NCI-H526 (cell line): ENCODE data around the gene ZCCHC2.

Source experiments
- DNase-seq, 2 experiments: peaks; one replicate each; lab custom pipeline; 2025; lab: John Stamatoyannopoulos, UW

Gene ZCCHC2

GRCh38 chr18:62610351-62610700 is 87.5 kb downstream of the ZCCHC2 start:
- DNase-seq: no peak

- DNase-seq: peak in 1 of 2 experiments; percentile 14
Measured at GRCh38 chr18:62610701-62611411, 88.0 kb downstream of the ZCCHC2 start.

GRCh38 chr18:62611453-62612288 is 88.8 kb downstream of the ZCCHC2 start:
- DNase-seq: no peak

GRCh38 chr18:62612289-62612645 is 89.4 kb downstream of the ZCCHC2 start:
- no peak for DNase-seq

- DNase-seq: no peak
Measured at GRCh38 chr18:62612776-62613175, 90.0 kb downstream of the ZCCHC2 start.

GRCh38 chr18:62614494-62614893 is 91.7 kb downstream of the ZCCHC2 start:
- DNase-seq: no peak

- DNase-seq: no peak
Measured at GRCh38 chr18:62616331-62616805, 93.5 kb downstream of the ZCCHC2 start.

- DNase-seq: no peak
Measured at GRCh38 chr18:62617793-62618591, 95.2 kb downstream of the ZCCHC2 start.

- DNase-seq: no peak
Measured at GRCh38 chr18:62618735-62619134, 95.9 kb downstream of the ZCCHC2 start.

- DNase-seq: no peak
Measured at GRCh38 chr18:62621546-62621945, 98.7 kb downstream of the ZCCHC2 start.

- DNase-seq: no peak
Measured at GRCh38 chr18:62625019-62625418, 102.2 kb downstream of the ZCCHC2 start.
